ENCODE data around the gene SUPT6H.

SUPT6H gene

DNA sequence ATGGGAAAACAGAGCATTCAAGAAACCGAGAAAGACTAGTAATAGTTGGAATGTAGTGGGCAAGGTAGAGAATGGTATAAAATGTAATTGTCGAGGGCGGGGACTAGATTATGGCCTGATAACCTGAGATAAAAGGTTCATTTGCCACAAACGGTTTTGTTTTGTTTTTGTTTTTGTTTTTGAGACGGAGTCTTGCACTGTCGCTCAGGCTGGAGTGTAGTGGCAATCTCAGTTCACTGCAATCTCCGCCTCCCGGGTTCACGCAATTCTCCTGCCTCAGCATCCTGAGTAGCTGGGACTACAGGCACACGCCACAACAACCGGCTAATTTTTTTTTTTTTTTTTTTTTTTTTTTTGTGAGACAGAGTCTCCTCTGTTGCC lies 67.9 kb downstream of the SUPT6H start:
- Histone ChIP-seq H3K79me2 (ENCODE audit: insufficient read depth, low read length) (no peaks in the 10 kb centered on the region), H4K20me1 (ENCODE audit: insufficient read depth, low read length) (no peaks in the 10 kb centered on the region), H3K4me3 (ENCODE audit: low read depth, low read length, poor library complexity, severe bottlenecking) (no peak overlapping the region), H3K36me3 (ENCODE audit: insufficient read depth, low read length) (peaks cover 9% of the 10 kb centered on the region; the same call in 1 of the 2 replicates), H3K27ac (ENCODE audit: low read depth, low read length, poor library complexity, severe bottlenecking) (no peak overlapping the region), H3K9me3 (ENCODE audit: low read length) (no peaks in the 10 kb centered on the region), H3K4me1 (ENCODE audit: insufficient read depth, low read length, severe bottlenecking) (peaks cover 33% of the 10 kb centered on the region), H3K9me2 (ENCODE audit: low read depth, low read length) (no peaks in the 10 kb centered on the region), H3K27me3 (ENCODE audit: insufficient read depth, low read length) (no peaks in the 10 kb centered on the region), H3K4me2 (ENCODE audit: low read length) (no peak overlapping the region), H3F3A (ENCODE audit: insufficient read depth, low read length) (0 out of 2 replicates have a peak, but pooled peaks cover under 1% of the 10 kb centered on the region), H3K9ac (ENCODE audit: low read length) (no peak overlapping the region), H2AFZ (ENCODE audit: low read length) (no peak overlapping the region)
- TF ChIP-seq EZH2 (IDR thresholded peaks at IDR 0.05; ENCODE audit: borderline replicate concordance, low read length), result no peak
- TF ChIP-seq, protein P1, sequence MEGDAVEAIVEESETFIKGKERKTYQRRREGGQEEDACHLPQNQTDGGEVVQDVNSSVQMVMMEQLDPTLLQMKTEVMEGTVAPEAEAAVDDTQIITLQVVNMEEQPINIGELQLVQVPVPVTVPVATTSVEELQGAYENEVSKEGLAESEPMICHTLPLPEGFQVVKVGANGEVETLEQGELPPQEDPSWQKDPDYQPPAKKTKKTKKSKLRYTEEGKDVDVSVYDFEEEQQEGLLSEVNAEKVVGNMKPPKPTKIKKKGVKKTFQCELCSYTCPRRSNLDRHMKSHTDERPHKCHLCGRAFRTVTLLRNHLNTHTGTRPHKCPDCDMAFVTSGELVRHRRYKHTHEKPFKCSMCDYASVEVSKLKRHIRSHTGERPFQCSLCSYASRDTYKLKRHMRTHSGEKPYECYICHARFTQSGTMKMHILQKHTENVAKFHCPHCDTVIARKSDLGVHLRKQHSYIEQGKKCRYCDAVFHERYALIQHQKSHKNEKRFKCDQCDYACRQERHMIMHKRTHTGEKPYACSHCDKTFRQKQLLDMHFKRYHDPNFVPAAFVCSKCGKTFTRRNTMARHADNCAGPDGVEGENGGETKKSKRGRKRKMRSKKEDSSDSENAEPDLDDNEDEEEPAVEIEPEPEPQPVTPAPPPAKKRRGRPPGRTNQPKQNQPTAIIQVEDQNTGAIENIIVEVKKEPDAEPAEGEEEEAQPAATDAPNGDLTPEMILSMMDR (IDR thresholded peaks at IDR 0.05; ENCODE audit: low read length), result no peak

GRCh38 chr17:28733346-28733745 lies 71.3 kb downstream of the SUPT6H start:
- H3K9ac ChIP-seq (ENCODE audit: low read length), result no peak overlapping the region
- no peak overlapping the region for H3K4me3 ChIP-seq (ENCODE audit: low read depth, low read length, poor library complexity, severe bottlenecking)
- no peaks in the 10 kb centered on the region for H3K27me3 ChIP-seq (ENCODE audit: insufficient read depth, low read length)
- peaks cover 3% of the 10 kb centered on the region for H3K9me3 ChIP-seq (ENCODE audit: low read length)
- H2AFZ ChIP-seq (ENCODE audit: low read length), result no peak overlapping the region
- peaks cover 21% of the 10 kb centered on the region for H3K4me1 ChIP-seq (ENCODE audit: insufficient read depth, low read length, severe bottlenecking)
- no peaks in the 10 kb centered on the region for H3K79me2 ChIP-seq (ENCODE audit: insufficient read depth, low read length)
- TF ChIP-seq EZH2 (IDR thresholded peaks at IDR 0.05; ENCODE audit: borderline replicate concordance, low read length), result no peak
- TF ChIP-seq, protein P1 (IDR thresholded peaks at IDR 0.05; ENCODE audit: low read length), result no peak
- H4K20me1 ChIP-seq (ENCODE audit: insufficient read depth, low read length), result no peaks in the 10 kb centered on the region
- H3K4me2 ChIP-seq (ENCODE audit: low read length), result no peak overlapping the region
- H3F3A ChIP-seq (ENCODE audit: insufficient read depth, low read length), result no peaks in the 10 kb centered on the region
- H3K36me3 ChIP-seq (ENCODE audit: insufficient read depth, low read length), result peaks cover 16% of the 10 kb centered on the region
- H3K27ac ChIP-seq (ENCODE audit: low read depth, low read length, poor library complexity, severe bottlenecking), result peak overlapping the region; percentile 28
- H3K9me2 ChIP-seq (ENCODE audit: low read depth, low read length), result no peaks in the 10 kb centered on the region

GRCh38 chr17:28734712-28735241 lies 72.8 kb downstream of the SUPT6H start:
- Histone ChIP-seq H3F3A (ENCODE audit: insufficient read depth, low read length) (no peaks in the 10 kb centered on the region), H3K9me3 (ENCODE audit: low read length) (peaks cover 3% of the 10 kb centered on the region), H4K20me1 (ENCODE audit: insufficient read depth, low read length) (no peaks in the 10 kb centered on the region), H3K4me3 (ENCODE audit: low read depth, low read length, poor library complexity, severe bottlenecking) (no peak overlapping the region), H3K4me1 (ENCODE audit: insufficient read depth, low read length, severe bottlenecking) (peaks cover 25% of the 10 kb centered on the region), H3K36me3 (ENCODE audit: insufficient read depth, low read length) (peaks cover 29% of the 10 kb centered on the region), H3K4me2 (ENCODE audit: low read length) (no peak overlapping the region), H3K27me3 (ENCODE audit: insufficient read depth, low read length) (no peaks in the 10 kb centered on the region), H2AFZ (ENCODE audit: low read length) (no peak overlapping the region), H3K9ac (ENCODE audit: low read length) (no peak overlapping the region), H3K9me2 (ENCODE audit: low read depth, low read length) (no peaks in the 10 kb centered on the region), H3K27ac (ENCODE audit: low read depth, low read length, poor library complexity, severe bottlenecking) (peak overlapping the region; percentile 50), H3K79me2 (ENCODE audit: insufficient read depth, low read length) (no peaks in the 10 kb centered on the region)
- TF ChIP-seq, protein P1 (IDR thresholded peaks at IDR 0.05; ENCODE audit: low read length), result no peak
- no peak for TF ChIP-seq EZH2 (IDR thresholded peaks at IDR 0.05; ENCODE audit: borderline replicate concordance, low read length)

All from OCI-LY1 (cell line).